MCF 10A (cell line): ENCODE results near the gene SAPCD1. TPM values are rescaled to one million over a fixed set of nuclear protein-coding genes. Genes with fewer than 3 reads are reported as not detected.

Experiments used
- BruUV-seq: library from RNA; stranded (reverse); fragments of 400-500 nt; replicated peaks from 2 replicates; lab custom pipeline; 2021; lab: Mats Ljungman, UMichigan
- CTCF ChIA-PET: fragments of 300-600 bp; sonication (Branson Sonifier 250); formaldehyde crosslinking; extraction: SDS; loops from one replicate; lab custom pipeline; 2021; ENCODE audit warnings: antibody characterized with exemption, inconsistent platforms; lab: Yijun Ruan, JAX
- POLR2A ChIA-PET: fragments of 300-600, 350-650 bp; sonication (Branson Sonifier 250); formaldehyde crosslinking; extraction: SDS; loops from one replicate; lab custom pipeline; 2020; ENCODE audit warnings: antibody characterized with exemption, inconsistent platforms; lab: Yijun Ruan, JAX
- DNase-seq: peaks from one replicate; pipeline ENCODE4 v3.0.0-alpha.2; 2018; ENCODE audit not compliant: unreplicated experiment
- H3K27ac Mint-ChIP-seq: one replicate; pipeline ENCODE4 v1.8.0; 2022; ENCODE audit warnings: mild to moderate bottlenecking, low read depth, mixed read lengths; ENCODE audit not compliant: unreplicated experiment
- H3K27me3 Mint-ChIP-seq: one replicate; pipeline ENCODE4 v1.8.0; 2022; ENCODE audit warnings: mixed read lengths; ENCODE audit not compliant: insufficient read depth, unreplicated experiment
- H3K36me3 Mint-ChIP-seq: one replicate; pipeline ENCODE4 v1.8.0; 2022; ENCODE audit warnings: mild to moderate bottlenecking, moderate library complexity, mixed read lengths; ENCODE audit not compliant: insufficient read depth, unreplicated experiment
- H3K4me1 Mint-ChIP-seq: one replicate; pipeline ENCODE4 v1.8.0; 2022; ENCODE audit warnings: mixed read lengths; ENCODE audit not compliant: insufficient read depth, unreplicated experiment
- H3K4me3 Mint-ChIP-seq: one replicate; pipeline ENCODE4 v1.8.0; 2022; ENCODE audit warnings: mild to moderate bottlenecking, moderate library complexity, mixed read lengths; ENCODE audit not compliant: unreplicated experiment
- H3K9me3 Mint-ChIP-seq: one replicate; pipeline ENCODE4 v1.8.0; 2022; ENCODE audit warnings: mixed read lengths; ENCODE audit not compliant: unreplicated experiment
- CTCF ChIP-seq: fragments of 200-600 bp; IDR thresholded peaks from one replicate; pipeline ENCODE4 v1.8.0; 2022; ENCODE audit warnings: antibody characterized with exemption, mild to moderate bottlenecking; ENCODE audit not compliant: unreplicated experiment
- intact Hi-C: fragments of 100-400 bp; cut with micrococcal nuclease; formaldehyde crosslinking; loops from 2 replicates; pipeline ENCODE4 v1.14.1; 2022
- total RNA-seq: library from RNA; stranded (reverse); gene quantifications from 2 replicates; pipeline ENCODE4 v1.2.3, GENCODE V29; 2022

Gene SAPCD1
- total RNA-seq, 1 experiment from 2014 or later, result 5.1 TPM

- ChIA-PET CTCF (no interaction called here), POLR2A (interaction anchor here (0.8 kb wide), 1 partner anchor 13 kb away, joined by 3 read pairs; no protein-coding TSS in a partner anchor)
- no peak overlapping the region for H3K27ac Mint-ChIP-seq
- no peaks in the 10 kb centered on the region for H3K4me1 Mint-ChIP-seq
- TF ChIP-seq CTCF, result no peak
- H3K9me3 Mint-ChIP-seq, result no peaks in the 10 kb centered on the region
- H3K36me3 Mint-ChIP-seq, result no peaks in the 10 kb centered on the region
- intact Hi-C loops, result no loop called here
- no TSS peak for BruUV-seq
- no peaks in the 10 kb centered on the region for H3K27me3 Mint-ChIP-seq
- H3K4me3 Mint-ChIP-seq, result no peak overlapping the region
- no peak for DNase-seq
Observed at GRCh38 chr6:31765559-31765909, 3.1 kb downstream of the SAPCD1 start.

DNA sequence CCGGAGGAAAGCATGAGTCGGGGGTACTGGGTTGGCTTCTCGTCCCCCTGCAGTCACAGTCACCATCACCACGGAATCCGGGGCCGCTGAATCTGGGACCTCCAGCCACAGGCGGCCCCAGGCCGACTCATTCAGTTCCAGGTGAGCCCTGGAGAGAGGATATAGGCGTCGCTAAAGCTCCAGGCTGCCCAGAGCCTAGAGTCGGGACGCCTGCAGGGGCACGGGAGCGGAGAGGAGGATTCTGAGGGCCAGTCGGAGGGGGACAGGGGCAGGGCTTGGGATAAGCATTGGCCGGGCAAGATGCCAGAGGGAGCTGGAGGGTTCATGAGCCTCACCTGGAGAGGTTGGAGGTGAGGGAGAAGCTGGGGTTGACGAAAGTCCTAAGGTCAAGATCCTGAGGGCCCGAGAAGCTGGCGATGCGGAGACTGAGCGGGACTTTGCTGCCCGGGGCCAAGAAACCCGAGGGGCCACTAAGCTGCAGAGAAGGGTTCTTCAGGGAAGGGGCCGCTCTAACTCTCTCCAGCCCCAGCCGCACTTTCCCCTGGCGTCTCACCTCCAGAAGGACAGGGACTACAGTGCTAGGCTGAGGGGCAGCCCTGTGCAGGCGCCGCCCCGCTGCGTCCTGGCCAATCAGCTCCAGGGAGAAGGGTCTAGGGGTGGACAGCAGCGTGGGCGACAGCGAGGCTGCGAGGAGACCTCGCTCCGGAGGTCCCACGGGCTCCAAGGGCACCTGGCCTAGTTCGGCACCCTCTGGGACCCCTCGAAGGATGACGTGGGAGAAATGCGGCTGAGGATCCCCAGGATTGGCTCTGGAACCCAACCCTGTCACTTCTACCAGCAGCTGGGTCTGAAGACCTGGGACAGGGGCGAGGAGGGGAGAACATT, 3.7 kb downstream of the SAPCD1 start:
- POLR2A ChIA-PET, result interaction anchor here (0.8 kb wide), 1 partner anchor 13 kb away, joined by 3 read pairs; no protein-coding TSS in a partner anchor
- no peak overlapping the region for H3K4me3 Mint-ChIP-seq
- BruUV-seq, result no TSS peak
- no peaks in the 10 kb centered on the region for H3K27me3 Mint-ChIP-seq
- CTCF ChIA-PET, result no interaction called here
- H3K27ac Mint-ChIP-seq, result no peak overlapping the region
- H3K36me3 Mint-ChIP-seq, result no peaks in the 10 kb centered on the region
- H3K9me3 Mint-ChIP-seq, result no peaks in the 10 kb centered on the region
- intact Hi-C loops, result no loop called here
- no peaks in the 10 kb centered on the region for H3K4me1 Mint-ChIP-seq
- no peak for TF ChIP-seq CTCF
- no peak for DNase-seq

DNA sequence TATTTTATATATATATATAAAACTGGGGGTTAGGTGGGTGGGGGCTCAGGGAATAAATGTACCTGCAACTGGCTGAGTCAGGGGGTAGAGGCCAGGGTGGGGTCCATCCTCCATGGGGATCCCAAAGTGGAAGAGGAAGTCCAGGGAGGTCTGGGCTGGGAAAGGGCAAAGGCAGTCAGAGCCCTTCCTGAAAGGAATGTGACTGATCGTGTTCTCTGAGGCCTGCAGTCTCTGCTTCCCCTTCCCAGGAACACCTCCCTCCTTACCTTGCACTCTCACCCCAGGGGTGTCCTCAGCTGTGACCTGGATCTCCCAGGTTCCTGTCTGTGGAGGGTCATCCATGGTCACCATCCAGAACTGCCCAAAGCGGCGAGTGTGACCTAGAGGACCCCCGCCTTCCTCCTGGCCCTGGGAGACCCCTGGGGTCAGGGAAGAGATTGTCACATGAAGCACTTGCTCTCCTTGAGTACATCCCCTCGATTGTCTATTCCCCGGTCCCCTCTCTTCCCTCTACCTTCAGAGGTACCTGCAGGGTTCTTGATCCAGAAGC, 4.7 kb downstream of the SAPCD1 start:
- Mint-ChIP-seq H3K4me3 (no peak overlapping the region), H3K4me1 (no peaks in the 10 kb centered on the region), H3K9me3 (no peaks in the 10 kb centered on the region), H3K36me3 (no peaks in the 10 kb centered on the region), H3K27me3 (no peaks in the 10 kb centered on the region), H3K27ac (no peak overlapping the region)
- ChIA-PET CTCF (no interaction called here), POLR2A (no interaction called here)
- intact Hi-C loops, result no loop called here
- no peak for TF ChIP-seq CTCF
- DNase-seq, result no peak
- no TSS peak for BruUV-seq
